Measurements from ENCODE around the gene SWAP70.

DNA sequence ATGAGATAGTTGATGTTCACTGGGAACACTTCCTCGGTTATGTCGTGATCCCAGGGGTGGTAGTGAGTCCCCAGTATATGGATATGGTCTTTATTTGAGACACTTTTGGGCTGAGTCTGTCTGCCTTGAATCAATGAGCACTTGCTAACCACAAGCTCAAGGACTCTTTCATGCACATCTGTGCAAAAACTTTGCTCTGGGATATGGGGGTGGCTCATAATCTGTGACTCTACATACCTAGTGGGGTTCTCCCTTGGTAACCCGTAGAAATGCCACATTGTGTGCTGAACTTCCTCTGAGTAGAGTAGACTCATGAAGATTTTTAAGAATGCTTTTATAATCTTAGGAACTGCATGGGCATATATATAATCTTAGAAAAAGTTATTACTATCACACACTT, 69.3 kb downstream of the SWAP70 start:
- TF ChIP-seq POLR2A (IDR thresholded peaks at IDR 0.05; ENCODE audit: low read length) (no peak), GATA1 (IDR thresholded peaks at IDR 0.05; ENCODE audit: low read depth, low read length) (no peak)

Data from erythroblast (primary cell).